Gastroesophageal sphincter (tissue), 4 donors: ENCODE results near the gene PRKCQ. TPM values are rescaled to one million over a fixed set of nuclear protein-coding genes. Genes with fewer than 3 reads are reported as not detected.

Source experiments
- ATAC-seq: fragments of 150-250 bp; one replicate; pipeline ENCODE4 v1.9.1; 2016; ENCODE audit warnings: mild to moderate bottlenecking, moderate library complexity
- H3K27ac ChIP-seq, 4 donors: fragments of 200-600 bp; sonication (generic) in 3 of 4; 1 replicate in 3 of 4; 2 replicates in 1 of 4; pipeline ENCODE4 v1.5.1; 2016 to 2019
- H3K27me3 ChIP-seq: fragments of 200-600 bp; sonication (generic); one replicate; pipeline ENCODE4 v1.5.1; 2019
- H3K36me3 ChIP-seq, 2 donors: fragments of 200-600 bp; sonication (generic); one replicate each; pipeline ENCODE4 v1.5.1; 2019; ENCODE audit warnings: control low read depth in 1 of 2
- H3K4me1 ChIP-seq, 3 donors: fragments of 200-600 bp; sonication (generic); 1 replicate in 2 of 3; 2 replicates in 1 of 3; pipeline ENCODE4 v1.5.1; 2016 to 2019; ENCODE audit warnings: control low read depth in 2 of 3
- H3K4me3 ChIP-seq, 2 donors: fragments of 200-600 bp; sonication (generic); one replicate each; pipeline ENCODE4 v1.5.1; 2019; ENCODE audit warnings: mild to moderate bottlenecking in 1 of 2, moderate library complexity in 1 of 2
- H3K9me3 ChIP-seq, 3 donors: fragments of 200-600 bp; sonication (generic); one replicate each; pipeline ENCODE4 v1.5.1; 2017 to 2019; ENCODE audit warnings: control low read depth in 2 of 3
- CTCF ChIP-seq, 4 experiments: fragments of 200-600 bp in 2 of 4; fragments of 450-650 bp in 2 of 4; sonication (generic) in 1 of 4; IDR thresholded peaks; one replicate each; pipeline ENCODE4 v1.5.1; 2017 to 2019; ENCODE audit warnings: antibody characterized with exemption in 4 of 4, mild to moderate bottlenecking in 2 of 4, moderate library complexity in 2 of 4
- EP300 ChIP-seq: sonication (generic); formaldehyde crosslinking; IDR thresholded peaks from one replicate; pipeline ENCODE4 v1.6.1; 2017; ENCODE audit warnings: antibody characterized with exemption, mild to moderate bottlenecking
- POLR2A ChIP-seq, 2 donors: fragments of 450-650 bp; IDR thresholded peaks; one replicate each; pipeline ENCODE4 v1.6.1; 2017; ENCODE audit warnings: antibody characterized with exemption in 2 of 2, mild to moderate bottlenecking in 2 of 2, moderate library complexity in 1 of 2
- POLR2AphosphoS5 ChIP-seq: sonication (generic); formaldehyde crosslinking; IDR thresholded peaks from one replicate; pipeline ENCODE4 v1.6.1; 2017; ENCODE audit warnings: antibody characterized with exemption
- WGBS, 2 donors: methylation state at CpG; one replicate each; pipeline ENCODE4 v1.1.5; 2018; ENCODE audit warnings: low coverage in 1 of 2; 5-methylcytosine and 5-hydroxymethylcytosine counted together
- total RNA-seq, 4 donors: library from RNA; depleted of rRNA; stranded (reverse); fragments of >200 nt; gene quantifications; one replicate each; pipeline ENCODE4 v1.1.0, GENCODE V29; 2016

Gene PRKCQ
- total RNA-seq, 4 donors from 2014 or later: 2.0 to 7.6 (median 4.3) TPM

- H3K4me3 ChIP-seq: no peak overlapping the region
- 88 to 96% methylated on average over 3 to 4 of the region's 4 CpGs for WGBS, 2 donors
- no peak for TF ChIP-seq EP300
- TF ChIP-seq CTCF (IDR thresholded peaks at IDR 0.05): no peak
- no peak for TF ChIP-seq POLR2AphosphoS5
- no peak for TF ChIP-seq POLR2A (IDR thresholded peaks at IDR 0.05)
- no peak overlapping the region for H3K27ac ChIP-seq
- no peaks in the 10 kb centered on the region for H3K4me1 ChIP-seq
- ATAC-seq: no peak
- H3K36me3 ChIP-seq: no peaks in the 10 kb centered on the region
- H3K27me3 ChIP-seq: no peaks in the 10 kb centered on the region
- no peaks in the 10 kb centered on the region for H3K9me3 ChIP-seq
Observed at GRCh38 chr10:6590100-6590499, 10.0 kb upstream of the PRKCQ start.

- TF ChIP-seq CTCF (IDR thresholded peaks at IDR 0.05) (no peak), POLR2AphosphoS5 (no peak), EP300 (no peak), POLR2A (IDR thresholded peaks at IDR 0.05) (no peak)
- WGBS, 2 donors: 59 to 75% methylated on average over 7 to 11 of the region's 11 CpGs
- H3K27me3 ChIP-seq: no peaks in the 10 kb centered on the region
Observed at GRCh38 chr10:6589287-6590094, 9.4 kb upstream of the PRKCQ start.

GRCh38 chr10:6588845-6589244, 8.8 kb upstream of the PRKCQ start:
- TF ChIP-seq CTCF (IDR thresholded peaks at IDR 0.05) (no peak), EP300 (no peak), POLR2AphosphoS5 (no peak), POLR2A (IDR thresholded peaks at IDR 0.05) (no peak)
- WGBS, 2 donors: 70 to 89% methylated on average over 3 of the region's 3 CpGs
- H3K36me3 ChIP-seq: no peaks in the 10 kb centered on the region

More at GRCh38 chr10:6589287-6590094, 9.4 kb upstream of the PRKCQ start:
- H3K9me3 ChIP-seq: no peaks in the 10 kb centered on the region
- ATAC-seq: no peak
- H3K27ac ChIP-seq: no peak overlapping the region
- no peaks in the 10 kb centered on the region for H3K4me1 ChIP-seq
- no peaks in the 10 kb centered on the region for H3K36me3 ChIP-seq
- H3K4me3 ChIP-seq: no peak overlapping the region

GRCh38 chr10:6588082-6588481, 8.0 kb upstream of the PRKCQ start:
- H3K4me3 ChIP-seq: no peak overlapping the region
- H3K27ac ChIP-seq: no peak overlapping the region
- H3K9me3 ChIP-seq: no peaks in the 10 kb centered on the region
- no peaks in the 10 kb centered on the region for H3K4me1 ChIP-seq
- TF ChIP-seq POLR2AphosphoS5 (no peak), EP300 (no peak), POLR2A (IDR thresholded peaks at IDR 0.05) (no peak)
- 29 to 49% methylated on average over 3 of the region's 3 CpGs for WGBS, 2 donors
- no peaks in the 10 kb centered on the region for H3K36me3 ChIP-seq
- no peaks in the 10 kb centered on the region for H3K27me3 ChIP-seq
- no peak for ATAC-seq

More at GRCh38 chr10:6588845-6589244, 8.8 kb upstream of the PRKCQ start:
- H3K4me1 ChIP-seq: no peaks in the 10 kb centered on the region
- H3K9me3 ChIP-seq: no peaks in the 10 kb centered on the region
- no peak overlapping the region for H3K27ac ChIP-seq
- no peaks in the 10 kb centered on the region for H3K27me3 ChIP-seq
- no peak overlapping the region for H3K4me3 ChIP-seq
- ATAC-seq: no peak

- no peak overlapping the region for H3K4me3 ChIP-seq
- no peaks in the 10 kb centered on the region for H3K4me1 ChIP-seq
- no peaks in the 10 kb centered on the region for H3K36me3 ChIP-seq
- TF ChIP-seq POLR2A (IDR thresholded peaks at IDR 0.05) (no peak), CTCF (IDR thresholded peaks at IDR 0.05) (no peak), EP300 (no peak), POLR2AphosphoS5 (no peak)
- H3K9me3 ChIP-seq: no peaks in the 10 kb centered on the region
- no peak overlapping the region for H3K27ac ChIP-seq
- no peak for ATAC-seq
- 73 to 82% methylated on average over 4 of the region's 4 CpGs for WGBS, 2 donors
- no peaks in the 10 kb centered on the region for H3K27me3 ChIP-seq
Observed at GRCh38 chr10:6586501-6586900, 6.4 kb upstream of the PRKCQ start.
